GM21528 (cell line): ENCODE data around the gene MYO1C.

Experiments used
- ATAC-seq: cut with Tn5 transposase; IDR thresholded peaks from one replicate; pipeline ENCODE4 v1.9.1; 2021; ENCODE audit warnings: mild to moderate bottlenecking, moderate library complexity; ENCODE audit not compliant: unreplicated experiment, low FRiP score

The MYO1C gene

DNA sequence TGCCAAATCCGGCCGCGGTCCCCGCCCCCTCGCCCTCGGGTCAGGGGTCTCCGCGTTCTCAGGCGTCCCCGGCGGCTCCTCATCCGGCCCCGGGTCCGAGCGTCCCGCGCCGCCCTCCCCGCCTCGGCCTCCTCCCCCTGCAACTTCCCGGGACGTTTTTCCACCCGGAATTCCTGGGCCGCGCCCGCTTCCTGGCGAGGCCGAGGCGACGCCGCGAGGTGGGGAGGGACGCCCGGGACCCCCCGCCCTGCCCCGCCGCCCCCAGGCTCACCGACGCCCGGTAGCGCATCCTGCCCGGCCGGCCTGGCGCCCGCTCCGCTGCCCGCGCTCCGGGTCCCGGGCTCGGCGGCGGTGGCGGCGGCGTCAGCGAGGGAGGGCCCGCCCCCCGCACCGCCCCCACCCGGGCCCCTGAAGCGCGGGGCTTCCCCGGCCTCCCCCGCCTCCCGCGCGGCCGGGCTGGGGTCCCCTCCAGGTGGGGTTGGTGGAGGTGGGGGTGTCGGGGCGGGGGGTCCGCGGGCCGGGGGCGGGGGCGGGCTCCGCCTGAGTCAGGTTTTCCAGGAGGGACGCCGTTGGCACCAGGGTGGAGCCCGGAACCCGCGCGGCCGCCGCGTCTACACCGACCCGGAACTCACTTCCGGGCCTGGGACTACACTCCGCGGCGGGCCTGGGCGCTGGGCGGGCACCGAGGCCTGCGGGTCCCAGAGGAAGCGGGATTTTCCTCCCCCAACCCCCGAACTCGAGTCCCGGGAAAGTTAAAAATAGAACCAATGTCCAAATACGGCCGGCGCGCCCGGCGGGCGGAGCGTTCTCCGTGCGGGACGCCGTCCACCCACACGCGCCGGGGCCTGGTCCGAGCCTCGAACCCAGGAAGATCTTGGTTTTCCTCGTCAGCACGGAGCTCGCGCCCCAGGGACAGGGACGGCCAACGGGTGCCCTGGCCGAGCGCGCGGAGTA lies 6.8 kb downstream of the MYO1C start:
- ATAC-seq = no peak

DNA sequence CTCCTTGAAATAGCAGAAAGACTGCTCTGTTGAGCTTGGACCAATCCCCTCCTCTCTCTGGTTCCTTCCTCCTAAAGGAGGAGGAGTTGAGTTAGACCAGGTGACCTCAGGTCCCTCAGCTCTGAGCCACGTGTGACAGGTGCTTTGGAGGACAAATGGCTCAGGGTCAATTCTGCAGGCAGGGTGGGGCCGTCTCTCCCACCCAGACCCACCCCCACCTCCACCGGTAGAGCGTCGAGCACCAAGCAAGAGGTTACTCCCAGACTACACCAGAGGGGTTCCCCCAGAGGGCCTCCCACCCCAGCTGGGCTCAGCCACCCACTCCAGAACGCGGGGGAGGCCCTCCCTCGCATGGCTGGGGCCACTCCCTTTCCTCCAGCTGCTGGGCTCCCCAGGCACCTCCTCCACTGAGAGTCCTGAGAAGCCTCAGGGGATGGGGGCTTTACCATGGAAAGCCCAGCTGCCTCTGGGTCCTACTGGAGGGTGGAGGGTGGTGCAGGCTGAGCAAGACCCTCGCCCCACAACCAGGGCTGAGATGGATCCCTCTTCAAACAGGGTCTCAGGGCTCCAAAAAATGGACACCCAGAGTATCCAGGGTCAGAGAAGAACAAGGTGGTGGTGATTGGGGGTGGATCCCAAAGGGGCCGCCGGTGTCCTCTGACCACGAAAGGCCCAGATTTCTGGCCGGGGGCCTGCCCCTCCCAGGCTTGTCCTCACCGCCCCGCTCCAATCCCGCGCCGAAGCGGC lies 7.6 kb downstream of the MYO1C start:
- no peak for ATAC-seq

DNA sequence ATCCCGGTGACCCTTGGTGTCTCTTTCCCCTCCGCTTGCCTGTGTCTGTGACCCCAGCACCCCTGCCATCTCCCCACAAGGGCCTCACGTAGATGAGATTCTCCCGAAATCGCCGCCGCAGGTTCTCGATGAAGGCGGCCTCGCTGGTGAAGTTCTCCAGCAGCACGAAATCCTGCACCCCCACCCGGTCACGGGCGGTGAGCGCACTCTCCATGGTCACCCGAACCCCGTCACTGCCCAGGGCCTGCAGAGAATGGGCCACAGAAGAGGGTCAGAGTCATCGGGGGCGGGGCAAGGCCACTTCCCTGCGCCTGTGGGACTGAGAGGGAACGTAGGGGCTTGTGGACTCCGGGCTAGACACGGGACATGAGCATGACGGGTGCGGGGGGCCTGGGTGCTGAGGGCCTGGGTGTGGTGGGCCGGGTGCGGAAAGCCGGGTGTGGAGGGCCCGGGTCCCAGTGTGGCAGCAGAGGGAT lies 8.4 kb downstream of the MYO1C start:
- ATAC-seq = no peak

DNA sequence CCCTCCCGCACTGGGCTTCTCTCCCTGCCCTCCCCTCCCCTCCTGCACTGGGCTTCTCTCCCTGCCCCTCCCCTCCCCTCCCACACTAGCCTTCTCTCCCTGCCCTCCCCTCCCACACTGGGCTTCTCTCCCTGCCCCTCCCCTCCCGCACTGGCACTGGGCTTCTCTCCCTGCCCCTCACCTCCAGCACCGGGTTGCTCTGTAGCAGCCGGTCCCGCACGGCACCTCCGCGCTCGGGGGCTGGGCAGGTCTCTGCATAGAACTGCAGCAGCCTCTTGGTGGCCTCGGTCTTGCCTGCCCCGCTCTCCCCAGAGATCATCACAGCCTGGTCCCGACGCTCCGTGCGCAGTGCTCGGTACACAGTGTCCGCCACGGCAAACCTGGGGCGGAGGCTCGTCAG lies 9.8 kb downstream of the MYO1C start:
- no peak for ATAC-seq

DNA sequence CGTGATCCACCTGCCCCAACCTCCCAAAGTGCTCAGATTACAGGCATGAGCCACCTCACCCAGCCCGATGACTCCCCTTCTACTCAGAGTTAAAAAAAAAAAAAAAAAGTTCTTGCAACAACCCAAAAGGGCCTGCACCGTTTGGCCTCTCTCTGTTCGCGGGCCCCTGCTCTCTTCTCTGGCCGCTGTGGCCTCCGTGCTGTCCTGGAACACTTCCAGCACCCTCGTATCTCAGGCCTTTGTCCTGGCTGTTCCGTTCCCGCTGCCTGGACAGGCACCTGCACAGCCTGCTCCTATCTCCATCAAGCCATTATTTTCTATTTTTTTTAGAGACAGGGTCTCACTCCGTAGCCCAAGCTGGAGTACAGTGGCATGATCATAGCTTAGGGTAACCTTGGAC lies 10.8 kb downstream of the MYO1C start:
- no peak for ATAC-seq

DNA sequence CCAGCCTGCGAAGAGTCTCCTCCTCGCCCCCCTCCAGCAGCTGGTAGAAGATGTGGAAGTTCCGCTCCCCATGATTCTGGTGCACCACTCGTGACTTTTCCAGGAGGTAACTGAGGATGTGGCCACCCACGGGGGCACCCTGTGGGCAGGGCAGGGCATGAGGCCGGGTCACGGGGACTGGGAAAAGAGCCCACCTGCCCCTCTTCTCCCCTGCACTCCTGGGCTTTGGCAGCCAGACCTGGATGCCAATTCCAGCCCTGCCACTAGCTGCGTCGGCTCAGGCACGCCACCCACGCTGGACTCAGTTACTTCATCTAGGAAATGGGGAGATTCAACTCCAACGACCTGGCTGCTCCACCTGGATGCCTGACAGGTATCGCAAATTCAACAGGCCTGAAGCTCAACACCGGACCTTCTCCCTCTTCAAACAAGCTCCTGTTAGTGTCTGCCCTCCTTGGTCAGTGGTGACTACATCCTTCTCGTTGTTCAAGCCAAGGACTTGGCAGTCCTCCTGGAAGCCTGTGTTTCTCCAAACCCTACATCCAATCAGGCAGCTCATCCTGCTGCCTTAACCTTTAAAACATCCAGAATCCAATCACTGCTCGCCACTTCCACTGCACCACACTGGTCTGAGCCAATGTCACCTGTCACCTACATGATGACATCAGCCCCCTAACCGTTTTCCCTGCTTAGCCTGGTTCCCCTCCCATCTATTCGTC lies 11.6 kb downstream of the MYO1C start:
- no peak for ATAC-seq

DNA sequence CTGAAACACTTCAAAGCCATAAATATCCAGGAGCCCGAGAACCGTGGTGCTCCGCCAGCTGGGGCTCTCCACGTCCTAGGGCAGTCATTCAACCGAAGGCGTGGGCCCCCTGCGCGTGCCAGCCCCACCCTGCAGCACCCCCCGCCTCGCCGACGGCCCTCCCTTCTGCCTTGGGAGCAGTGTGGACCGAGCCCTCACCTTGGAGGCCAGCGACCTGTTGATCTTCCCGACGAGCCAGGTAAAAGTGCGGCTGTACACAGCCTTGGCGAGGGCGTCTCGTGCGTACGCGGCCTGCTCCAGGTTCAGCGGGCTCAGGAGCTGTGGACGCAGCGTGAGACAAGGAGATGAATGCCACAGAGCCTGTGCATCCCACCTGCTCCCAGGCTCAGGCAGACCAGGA lies 14.1 kb downstream of the MYO1C start:
- ATAC-seq = no peak

DNA sequence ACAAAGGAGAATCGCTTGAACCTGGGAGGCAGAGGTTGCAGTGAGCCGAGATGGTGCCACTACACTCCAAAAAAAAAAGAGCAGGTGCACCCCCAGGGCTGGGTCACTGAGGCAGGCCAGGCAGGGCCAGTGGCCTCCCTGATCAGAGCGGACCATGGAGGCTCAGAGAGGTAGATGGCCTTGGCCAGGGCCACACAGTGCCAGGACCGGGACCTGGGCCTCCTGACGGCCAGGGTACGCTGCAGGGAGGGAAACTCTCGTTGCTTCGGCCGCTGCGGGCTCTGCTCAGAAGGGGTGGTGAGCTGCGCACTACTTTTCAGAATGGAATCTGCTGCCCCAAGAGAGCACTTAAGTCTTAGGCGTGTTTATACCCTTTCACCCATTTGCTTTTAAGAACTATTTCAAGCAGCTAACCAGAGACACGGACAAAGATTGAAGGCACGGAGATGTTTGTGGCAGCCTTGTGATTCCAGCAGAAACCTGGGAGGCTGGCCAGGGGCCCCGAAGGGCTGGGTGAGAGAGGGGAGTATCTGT lies 17.1 kb downstream of the MYO1C start:
- ATAC-seq = no peak

DNA sequence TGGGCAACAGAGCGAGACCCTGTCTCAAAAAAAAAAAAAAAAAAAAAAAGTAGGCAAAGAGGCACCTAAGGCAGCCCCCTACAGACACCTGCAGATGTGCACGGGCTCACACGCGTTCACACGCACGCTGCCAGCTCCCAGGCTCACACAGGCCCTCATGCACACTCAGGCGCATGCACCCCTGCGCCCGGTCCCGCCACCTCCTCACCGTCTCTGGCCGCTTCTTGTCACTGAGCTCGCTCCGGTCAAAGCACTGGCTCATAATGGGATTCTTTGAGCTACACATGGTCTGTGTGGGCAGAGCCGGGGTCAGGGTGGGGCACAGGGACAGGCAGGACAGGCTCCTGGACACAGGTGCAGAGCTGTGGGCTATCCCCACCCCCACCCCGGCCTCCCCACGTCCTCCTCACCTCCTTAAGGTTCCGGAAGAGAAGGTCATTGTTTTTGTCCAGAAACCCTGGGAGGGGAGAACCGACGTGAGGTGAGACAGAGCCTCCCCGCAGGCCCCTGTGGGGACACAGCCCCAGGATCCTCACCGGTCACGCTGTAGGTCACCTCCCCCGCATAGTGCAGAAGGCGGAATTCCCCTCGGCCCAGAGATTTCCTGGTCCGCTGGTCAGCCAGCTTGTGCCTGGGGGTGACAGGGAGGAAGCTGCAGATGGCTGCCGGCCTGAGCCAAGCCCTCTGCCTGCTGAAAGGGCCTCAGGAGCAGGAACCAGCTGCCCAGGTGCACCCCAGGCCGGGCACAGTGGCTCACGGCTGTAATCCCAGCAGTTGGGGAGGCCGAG lies 17.9 kb downstream of the MYO1C start:
- no peak for ATAC-seq

DNA sequence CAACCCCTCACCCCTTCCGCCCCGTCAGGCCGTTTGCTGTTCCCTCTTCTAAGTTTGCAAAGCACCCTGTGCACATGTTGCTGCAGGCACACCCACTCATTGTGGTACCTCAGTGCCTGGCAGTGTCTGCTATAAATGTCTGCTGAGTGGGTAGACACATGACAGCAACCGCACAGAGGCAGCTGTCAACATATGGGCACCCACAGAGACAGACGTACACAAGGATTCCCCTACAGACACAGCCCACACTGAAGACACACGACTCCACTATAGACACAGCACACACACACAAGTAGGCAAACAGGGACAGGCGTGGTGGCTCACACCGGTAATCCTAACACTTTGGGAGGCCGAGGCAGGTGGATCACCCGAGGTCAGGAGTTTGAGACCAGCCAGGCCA lies 18.6 kb downstream of the MYO1C start:
- ATAC-seq = no peak

DNA sequence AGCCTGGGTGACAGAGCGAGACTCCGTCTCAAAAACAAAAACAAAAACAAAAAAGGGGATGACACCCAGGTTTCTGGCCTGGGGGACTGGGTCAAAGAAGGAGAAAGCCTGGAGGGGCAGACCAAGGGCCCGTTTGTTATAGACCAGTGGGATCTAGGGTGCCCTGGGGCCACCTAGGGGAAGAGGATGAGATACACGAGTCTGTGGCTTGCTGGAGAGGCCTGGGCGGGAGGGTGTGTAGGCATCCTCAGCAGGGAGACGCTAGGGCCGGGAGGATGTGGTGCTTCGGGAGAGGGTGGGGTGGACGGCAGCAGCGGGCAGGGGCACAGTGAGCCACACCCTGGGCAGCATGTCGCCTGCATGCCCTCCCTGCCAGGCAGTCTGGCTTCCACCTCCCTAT lies 19.3 kb downstream of the MYO1C start:
- no peak for ATAC-seq

DNA sequence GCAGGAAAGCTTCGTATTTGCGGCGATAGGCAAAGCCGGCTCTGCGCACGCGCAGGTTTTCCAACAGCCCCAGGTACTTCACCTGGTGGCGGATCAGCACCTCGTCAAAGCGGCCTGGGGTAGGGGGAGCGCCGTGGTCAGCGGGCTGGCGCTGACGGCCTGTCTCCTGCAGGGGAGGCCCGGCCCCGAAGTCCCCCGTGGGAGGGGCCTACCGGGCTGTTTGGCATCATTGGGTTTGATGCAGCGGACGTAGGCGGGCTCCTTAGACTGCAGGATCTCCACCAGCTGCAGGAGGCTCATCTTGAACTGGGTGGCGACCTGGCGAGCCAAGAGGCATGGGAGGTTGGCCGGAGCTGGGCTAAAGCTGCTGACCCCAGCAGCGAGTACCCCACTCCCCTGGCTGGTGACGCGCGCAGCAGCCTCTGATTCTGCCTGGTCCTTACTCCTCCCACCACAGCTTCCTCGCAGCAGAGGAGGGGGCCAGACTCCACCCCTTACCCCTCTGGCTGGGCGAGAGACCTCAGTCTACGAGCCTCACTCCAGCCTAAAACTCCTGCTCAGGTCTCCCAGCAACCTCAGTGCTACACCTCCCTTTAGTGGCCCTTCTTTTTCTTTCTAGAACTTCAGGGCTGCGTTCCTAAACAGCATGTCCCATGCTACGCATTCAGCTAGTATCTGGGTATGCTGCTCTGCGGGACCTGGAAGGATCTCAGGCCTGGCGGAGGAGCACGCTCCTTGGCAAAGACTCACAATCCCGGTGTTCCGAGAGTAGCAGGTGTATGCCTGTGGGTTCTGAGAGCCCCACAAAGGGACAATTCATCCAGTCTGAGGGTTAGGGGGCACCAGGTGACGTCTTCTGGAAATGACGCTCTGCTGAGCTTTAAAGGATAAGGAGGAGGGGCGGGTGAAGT lies 20.3 kb downstream of the MYO1C start:
- ATAC-seq = no peak

DNA sequence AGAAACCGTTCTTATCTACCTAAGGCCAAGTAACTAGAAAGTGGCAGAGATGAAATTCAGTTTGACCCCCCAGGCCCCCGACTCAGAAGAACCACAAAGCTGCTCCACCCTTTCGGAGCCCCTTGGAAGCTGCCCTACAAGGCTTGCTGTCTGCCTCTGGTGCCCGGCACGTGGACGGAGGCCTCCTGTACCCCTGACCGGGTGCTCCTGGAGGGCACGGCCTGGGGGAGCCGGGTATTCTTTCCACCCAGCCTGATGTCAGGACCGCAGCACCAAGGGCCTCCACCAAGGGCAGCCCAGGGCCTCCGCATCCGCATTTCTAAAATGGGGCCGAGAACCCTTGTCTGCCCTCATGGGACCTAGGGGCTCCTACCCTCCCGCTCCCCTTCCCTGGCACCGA lies 21.0 kb downstream of the MYO1C start:
- no peak for ATAC-seq

DNA sequence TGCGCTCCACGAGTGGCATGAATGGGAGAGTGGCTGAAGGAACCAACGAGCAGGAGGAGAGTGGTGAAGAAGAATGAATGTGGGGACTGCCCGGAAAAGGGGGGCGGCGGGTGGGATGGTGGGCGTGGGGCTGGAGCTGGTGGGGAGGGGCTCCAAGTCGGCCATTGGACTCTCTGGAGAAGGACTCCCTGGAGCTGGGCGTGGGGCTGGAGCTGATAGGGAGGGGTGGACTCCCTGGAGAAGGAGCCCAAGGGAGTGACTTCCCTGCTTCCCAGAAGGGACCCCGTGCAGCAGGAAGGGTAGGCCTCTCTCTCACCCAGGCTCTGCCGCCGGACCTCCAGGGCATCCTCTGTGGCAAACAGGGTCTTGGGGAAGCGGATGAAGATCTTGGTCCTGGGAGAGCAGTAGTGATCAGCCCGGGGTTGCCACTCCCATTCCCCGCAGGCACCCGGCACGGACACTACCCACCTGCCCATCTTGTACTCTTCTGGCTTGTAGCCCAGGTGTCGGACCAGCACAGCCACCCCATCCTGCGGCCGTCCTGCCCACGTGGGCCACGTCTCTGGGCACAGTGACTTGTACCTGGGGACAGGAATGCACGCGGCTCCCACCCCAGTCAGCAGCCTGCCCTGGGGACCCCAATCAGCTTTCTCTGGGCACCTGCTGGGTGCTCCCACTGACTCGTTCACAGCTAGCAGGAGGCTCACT lies 21.6 kb downstream of the MYO1C start:
- no peak for ATAC-seq

DNA sequence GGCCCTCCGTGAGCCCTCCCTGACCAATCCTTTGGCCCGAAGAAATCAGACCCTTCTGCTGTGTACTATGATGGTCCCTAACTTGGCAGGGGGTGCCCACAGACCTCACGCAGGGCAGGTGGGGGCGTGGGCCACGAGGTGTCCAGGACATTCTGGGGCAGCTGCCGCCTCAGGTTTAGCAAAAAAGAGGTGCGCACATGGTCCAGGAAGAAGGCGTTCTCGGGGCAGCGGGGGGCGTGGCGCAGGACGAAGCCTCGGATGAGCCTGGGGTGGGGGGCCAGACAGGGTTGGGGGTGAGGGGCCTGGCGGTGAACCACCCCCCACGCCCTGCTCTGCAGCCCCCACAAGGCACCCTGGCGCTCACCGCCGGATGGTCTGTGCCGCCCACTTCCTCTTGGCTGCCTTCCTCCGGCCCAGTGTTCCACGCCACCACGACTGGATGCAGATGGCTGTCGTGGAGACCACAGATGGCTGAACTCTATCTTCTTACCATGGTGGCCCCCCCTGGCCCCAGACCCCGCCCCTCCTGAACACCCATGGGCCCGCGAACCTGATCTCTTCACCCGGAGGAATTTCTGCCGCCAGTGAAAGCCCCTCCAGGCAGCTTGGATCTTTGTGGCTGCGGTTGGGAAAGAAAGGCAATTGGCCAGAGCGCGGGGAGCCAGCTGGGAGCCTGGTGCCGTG lies 22.3 kb downstream of the MYO1C start:
- no peak for ATAC-seq

DNA sequence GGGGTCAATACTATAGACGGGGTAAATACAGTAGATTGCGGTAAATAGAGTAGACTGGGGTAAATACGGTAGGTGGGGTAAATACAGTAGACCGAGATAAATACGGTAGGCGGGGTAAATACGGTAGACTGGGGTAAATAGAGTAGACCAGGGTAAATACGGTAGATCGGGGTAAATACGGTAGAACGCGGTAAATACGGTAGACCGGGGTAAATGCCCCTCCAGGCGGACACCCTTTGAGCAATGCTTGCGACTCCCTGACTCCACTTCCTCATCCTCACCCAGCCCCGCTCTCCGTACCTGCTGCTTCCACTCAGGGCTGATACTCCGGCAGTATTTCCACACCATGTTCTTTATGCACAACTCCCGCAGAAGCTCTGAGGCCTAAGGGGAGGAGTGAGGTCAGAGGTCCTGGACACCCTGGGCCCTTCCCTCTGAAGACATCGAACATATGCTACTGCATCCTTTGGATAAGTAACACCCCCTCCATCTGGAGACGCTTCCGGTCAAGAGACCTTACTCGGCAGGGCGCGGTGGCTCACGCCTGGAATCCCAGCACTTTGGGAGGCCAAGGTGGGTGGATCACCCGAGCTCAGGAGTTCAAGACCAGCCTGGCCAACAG lies 23.1 kb downstream of the MYO1C start:
- ATAC-seq = no peak

DNA sequence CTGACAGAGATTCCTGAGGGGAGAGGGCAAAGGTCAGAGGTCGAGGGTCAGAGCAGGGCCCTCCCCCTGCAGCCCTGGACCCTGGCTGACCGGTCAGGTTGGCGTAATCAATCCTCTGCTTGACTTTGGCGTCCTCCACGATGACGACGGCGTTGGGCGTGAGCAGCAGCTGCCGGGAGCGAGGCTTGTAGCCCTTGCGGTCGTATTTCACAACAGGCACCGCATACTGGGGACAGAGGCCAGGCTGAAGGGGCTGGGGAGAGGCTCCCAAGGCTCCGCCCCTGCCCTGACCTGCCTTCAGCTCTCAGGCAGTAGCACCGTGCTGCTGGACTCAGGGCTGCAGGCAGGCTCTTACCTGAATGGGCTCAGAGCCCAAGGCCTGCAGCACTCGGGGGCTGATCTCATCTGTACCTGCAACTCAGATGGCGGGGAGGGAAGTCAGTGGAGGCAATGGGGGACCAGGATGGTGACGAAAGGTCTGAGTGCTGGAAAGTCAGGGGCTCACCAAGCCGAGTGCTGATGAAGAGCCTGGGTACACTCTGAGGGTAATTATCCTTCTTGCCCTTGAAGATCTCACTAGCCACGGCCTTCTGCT lies 24.5 kb downstream of the MYO1C start:
- no peak for ATAC-seq
